ENCODE data around the gene KMT2C.
"Not testable (repeated sequence)": the region's sequence is repeated elsewhere in the genome, so short reads cannot be mapped to it uniquely, and the experiment has no call there.

The KMT2C gene

GRCh38 chr7:152394214-152394613 lies 41.6 kb downstream of the KMT2C start:
- not testable (repeated sequence) for H3K27ac ChIP-seq; DNase-seq (ENCODE audit: low spot score); H3K4me3 ChIP-seq
- peak; percentile 21 for TF ChIP-seq CTCF (IDR thresholded peaks at IDR 0.05)

DNA sequence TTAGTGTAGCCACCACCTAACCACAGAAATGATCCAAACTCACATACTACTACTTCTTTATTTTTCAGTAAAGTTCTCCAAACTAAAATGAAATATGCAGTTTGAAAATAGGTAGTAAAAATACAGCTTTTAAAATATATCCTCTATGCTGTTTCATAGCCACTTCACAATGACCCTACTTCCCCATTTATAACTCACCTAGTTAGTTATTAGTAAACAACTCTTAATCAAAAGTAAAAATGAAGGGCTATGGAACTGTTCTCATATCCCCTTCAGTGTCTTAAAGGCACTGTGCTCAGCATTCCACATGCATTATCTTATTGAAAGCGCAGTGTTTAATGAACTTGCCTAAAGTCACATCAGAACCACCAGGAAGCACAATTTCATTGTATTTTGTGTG lies 43.5 kb downstream of the KMT2C start:
- Histone ChIP-seq H3K4me3 (no peak overlapping the region), H3K27ac (no peak overlapping the region)
- no peak for DNase-seq (ENCODE audit: low spot score)
- TF ChIP-seq CTCF (IDR thresholded peaks at IDR 0.05), result no peak

DNA sequence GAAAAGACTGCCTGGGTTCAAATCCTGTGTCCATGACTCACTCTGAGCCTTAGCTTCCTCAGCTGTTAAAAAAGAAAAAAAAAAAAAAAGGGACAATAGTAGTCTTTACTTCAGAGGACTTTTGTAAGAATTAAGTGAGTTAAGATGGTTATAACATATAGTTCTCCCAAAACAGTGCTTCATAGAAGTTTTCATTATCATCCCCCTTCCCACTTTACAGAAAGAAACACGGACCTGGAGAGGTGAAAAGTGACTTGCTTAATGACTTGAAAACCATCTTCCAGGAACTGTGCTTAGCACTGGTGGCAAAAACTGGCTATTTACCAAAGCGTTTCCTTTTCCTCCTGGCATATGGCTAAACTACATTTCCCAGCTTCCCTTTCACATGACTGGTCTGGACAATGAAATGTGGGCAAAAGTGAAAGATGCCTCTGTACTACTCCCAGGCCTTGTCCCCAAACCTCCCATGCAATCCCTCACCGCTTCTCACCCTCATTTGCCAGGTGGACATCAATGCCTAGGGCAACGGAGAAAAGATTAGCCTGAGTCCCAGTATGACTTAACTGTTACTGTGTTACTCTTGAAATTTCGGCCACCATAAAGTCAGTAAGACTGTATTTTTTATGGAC lies 49.6 kb downstream of the KMT2C start:
- DNase-seq (ENCODE audit: low spot score); H3K27ac ChIP-seq: not testable (repeated sequence)

DNA sequence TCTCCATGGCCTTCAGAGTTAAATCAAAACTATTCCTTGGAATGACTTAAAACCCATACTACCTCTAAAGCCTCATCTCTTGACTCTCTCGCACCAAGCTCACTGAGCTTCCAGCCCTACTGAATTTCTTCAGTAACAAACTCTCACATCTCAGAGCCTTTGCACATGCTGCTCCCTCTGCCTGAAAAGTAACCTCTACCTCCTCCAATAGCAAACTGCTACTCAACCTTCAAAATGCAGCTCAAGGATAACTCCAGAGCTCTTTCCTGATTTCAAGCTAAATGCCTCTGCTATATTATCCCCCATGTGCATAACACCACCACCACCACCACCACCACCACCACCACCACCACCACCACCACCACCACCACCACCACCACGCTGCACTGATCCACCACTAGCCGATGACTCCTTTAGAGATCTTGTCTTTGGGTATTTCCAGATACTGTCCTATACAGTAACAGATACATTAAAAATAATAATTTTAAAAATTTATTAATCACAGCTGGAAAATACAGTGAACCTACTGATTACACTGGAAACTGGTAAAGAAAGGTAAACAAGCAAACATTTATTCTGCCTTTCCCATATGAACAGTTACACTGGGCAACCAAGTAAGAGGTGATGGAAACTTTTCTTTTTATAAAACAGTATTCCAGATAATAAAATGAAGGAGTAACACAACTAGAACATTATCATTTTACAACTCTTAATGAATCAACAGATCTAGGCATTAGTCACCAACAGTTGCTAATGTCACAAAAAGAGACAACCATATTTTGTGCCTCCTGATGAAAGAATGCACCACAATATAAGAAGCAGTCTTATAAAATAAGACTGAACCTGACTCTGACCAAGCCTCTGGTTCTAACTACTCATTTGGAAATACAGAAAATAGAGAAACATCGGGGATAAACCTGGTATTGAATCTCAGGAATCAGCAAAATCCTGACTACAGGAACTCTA lies 51.3 kb downstream of the KMT2C start:
- H3K27ac ChIP-seq; H3K4me3 ChIP-seq; DNase-seq (ENCODE audit: low spot score): not testable (repeated sequence)

More for the DNA sequence above, 49.6 kb downstream of the KMT2C start:
- not testable (repeated sequence) for H3K4me3 ChIP-seq

GRCh38 chr7:152383341-152384234 lies 52.2 kb downstream of the KMT2C start:
- DNase-seq (ENCODE audit: low spot score), result no peak
- Histone ChIP-seq H3K4me3 (no peak overlapping the region), H3K27ac (no peak overlapping the region)
- no peak for TF ChIP-seq CTCF (IDR thresholded peaks at IDR 0.05)

DNA sequence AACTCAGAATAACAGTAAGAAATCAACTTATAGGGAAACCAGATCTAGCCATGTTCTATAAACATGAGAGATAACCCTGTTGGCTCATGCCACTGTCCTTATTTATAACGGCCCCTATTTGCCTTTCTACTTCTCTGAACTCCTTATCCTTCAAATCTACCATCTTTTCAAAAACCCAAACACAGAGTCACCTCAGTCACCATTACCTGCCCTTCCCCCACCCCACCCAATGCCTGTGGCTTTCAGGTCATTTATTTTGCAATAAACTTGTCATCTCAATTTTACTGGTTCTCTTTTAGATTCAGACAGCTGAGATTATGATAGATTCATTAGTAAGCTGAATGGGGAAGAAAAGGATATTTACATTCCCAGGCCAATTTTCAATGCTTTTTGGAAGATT lies 53.6 kb downstream of the KMT2C start:
- DNase-seq (ENCODE audit: low spot score), result no peak
- Histone ChIP-seq H3K4me3 (no peak overlapping the region), H3K27ac (no peak overlapping the region)
- TF ChIP-seq CTCF (IDR thresholded peaks at IDR 0.05), result no peak

- DNase-seq (ENCODE audit: low spot score); H3K27ac ChIP-seq; H3K4me3 ChIP-seq: not testable (repeated sequence)
Observed at GRCh38 chr7:152380931-152381578, 54.7 kb downstream of the KMT2C start.

GRCh38 chr7:152378497-152378896 lies 57.3 kb downstream of the KMT2C start:
- not testable (repeated sequence) for H3K27ac ChIP-seq; H3K4me3 ChIP-seq; DNase-seq (ENCODE audit: low spot score)

DNA sequence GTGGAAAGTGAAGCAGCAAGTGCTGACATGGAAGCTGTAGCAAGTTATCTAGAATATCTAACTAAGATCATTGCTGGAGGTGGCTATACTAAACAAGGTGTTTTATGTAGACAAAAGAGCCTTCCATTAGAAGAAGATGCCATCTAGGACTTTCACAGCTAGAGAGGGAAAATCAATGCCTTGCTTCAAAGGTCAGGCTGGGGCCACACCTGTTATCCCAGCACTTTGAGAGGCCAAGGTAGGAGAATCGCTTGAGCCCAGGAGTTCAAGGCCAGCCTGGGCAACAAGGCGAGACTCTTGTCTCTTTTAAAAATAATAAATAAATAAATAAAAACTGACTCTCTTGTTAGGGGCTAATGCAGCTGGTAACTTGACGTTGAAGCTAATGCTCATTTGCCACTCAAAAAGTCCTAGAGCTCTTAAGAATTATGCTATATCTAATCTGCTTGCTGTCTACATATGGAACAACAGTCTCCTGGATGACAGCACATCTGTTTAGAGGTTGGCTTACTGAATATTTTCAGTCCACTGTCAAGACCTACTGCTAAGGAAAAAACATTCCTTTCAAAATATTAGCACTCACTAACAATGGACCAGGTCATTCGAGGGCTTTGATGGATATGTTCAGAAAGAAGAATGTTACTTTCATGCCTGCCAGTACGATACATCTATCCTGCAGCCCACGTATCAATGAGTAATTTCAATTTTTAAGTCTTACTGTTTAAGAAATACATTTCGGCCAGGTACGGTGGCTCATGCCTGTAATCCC lies 58.9 kb downstream of the KMT2C start:
- H3K4me3 ChIP-seq; H3K27ac ChIP-seq; DNase-seq (ENCODE audit: low spot score): not testable (repeated sequence)
